ENCODE results near the gene PDGFD.

Gene PDGFD

DNA sequence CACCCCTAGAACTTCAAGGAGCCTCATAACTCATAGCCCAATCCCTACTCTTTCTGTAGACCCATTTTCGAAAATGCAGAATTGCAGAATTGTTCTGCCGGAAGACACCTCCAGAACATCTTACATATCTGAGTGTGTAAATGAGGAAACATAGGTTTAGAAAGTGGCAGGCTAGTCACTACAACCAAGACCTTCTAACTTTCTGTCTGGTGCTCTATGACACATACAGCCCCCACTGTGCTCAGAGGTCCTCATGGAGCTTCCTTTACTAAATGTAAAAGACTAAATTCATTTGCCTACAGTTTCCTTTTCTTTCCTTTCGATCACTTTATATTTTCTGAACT, 259.7 kb downstream of the PDGFD start:
- DNase-seq, result no peak

DNA sequence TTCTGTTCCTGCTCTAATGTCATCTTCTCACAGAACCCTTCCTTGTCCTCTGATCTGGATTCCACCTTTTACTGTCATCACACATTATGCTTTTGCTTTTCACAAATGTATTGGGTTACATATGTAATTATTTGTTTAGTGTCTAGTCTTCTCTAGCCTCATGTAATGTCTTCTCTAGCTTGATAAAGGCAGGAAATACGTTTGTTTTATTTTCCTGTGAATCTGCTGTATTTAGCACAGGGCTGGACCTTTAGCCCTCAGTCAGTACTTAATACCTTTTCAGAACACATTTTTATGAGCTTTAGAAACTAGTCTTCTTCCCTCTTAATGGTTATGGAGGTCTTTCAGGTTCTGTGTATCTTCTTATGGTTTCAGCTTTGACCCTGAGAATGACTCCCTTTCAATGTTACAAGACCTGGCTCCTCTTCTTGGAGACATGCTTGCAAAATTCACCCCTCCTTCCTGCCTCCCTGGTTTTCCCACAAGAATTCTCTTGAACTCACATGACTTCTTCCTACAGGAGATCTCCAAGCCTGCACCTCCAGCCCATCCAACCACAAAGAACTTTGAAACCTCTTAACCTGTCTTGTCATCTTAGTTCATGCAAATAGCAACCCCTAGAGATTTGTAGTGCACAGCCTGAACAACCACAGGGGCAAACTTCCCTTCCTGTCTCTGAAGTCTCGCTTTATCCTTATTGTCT, 260.2 kb downstream of the PDGFD start:
- no peak for DNase-seq

DNA sequence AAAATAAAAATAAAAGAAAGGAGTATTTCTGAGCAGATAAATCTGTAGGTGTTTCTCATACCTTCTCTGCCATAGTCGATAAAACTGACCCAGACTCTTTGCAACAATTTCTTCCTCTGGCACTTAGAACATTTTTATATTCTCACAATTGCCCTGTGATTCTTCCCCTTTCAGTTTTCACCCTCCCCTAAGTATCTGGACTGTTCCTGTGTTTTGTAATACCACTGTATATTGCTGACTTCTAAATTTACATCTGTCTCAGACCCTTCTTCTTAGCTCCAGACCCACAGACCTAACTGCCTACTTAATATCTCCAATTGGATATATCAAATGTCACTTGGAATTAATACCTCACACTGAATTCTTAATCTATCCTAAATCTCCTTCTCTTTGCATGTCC, 261.0 kb downstream of the PDGFD start:
- no peak for DNase-seq

DNA sequence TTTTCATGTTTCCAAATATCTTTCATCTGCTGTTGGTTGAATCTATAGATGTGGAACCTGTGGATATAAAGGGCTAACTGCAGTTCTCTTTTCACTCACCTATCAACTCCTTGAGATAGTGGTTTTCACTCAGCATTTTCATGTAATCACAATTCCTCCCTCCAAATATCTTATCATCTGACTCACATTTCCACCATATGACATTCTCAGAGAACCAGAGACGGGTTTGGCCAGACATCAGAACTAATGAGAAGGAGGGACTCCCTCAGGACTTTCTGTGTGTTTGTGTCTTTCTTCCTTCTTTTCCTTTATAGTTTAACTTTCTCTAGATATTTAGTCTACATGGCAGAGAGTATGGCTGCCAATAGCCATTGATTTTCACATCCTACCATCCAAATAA, 262.3 kb downstream of the PDGFD start:
- no peak for DNase-seq

DNA sequence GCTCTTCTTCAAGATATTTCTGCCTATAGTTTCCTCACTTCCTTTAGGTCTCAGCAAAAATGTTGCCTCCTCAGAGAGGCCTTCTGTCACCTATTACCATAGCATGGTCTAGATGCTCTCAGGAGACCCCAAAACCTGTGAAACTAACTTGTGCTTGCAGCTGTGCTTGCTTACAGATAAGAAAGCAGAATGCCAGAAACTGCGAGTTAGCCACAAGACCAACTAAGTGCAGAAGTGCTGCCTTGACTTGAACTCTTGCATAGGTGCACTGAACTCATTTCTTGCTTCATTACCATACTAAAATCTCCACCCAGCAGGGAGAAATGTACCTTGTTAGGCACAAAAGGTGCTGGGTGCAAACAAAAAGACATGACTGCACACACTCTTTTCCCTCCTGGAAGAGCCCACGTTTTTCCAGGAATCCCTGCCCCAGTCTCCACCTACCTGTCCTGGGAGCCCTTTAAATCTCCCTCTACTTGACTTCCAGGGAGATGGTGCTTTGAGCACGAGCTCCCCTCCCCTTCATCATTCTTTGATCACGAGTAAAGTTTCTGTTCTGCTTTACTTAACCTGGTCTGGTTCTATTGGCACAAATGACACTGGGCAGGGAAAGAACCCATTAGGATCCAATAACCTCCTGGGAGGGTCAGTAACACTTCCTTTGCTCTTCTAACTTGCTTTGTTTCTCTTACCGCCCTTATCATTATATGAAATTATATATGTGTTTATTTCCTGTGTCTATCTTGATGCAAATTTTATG, 265.2 kb downstream of the PDGFD start:
- DNase-seq, result no peak

DNA sequence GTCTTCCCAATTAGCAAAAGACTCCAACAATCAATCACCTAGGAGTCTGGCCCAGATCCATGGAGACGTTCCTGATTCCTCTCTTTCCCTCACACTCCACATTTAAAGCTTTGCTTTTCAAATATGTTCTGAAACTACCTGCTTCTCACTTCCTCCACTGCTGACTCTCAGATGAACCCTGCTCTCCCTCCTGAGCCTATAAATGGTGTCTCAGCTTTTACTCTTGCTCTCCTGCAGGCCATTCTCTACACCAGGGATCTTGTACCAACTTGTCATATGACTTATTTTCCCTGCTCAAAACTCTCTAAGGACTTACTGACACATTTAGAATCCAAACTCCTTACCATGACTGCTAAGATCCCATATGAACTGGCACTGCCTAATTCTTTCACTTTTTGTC, 265.9 kb downstream of the PDGFD start:
- no peak for DNase-seq

DNA sequence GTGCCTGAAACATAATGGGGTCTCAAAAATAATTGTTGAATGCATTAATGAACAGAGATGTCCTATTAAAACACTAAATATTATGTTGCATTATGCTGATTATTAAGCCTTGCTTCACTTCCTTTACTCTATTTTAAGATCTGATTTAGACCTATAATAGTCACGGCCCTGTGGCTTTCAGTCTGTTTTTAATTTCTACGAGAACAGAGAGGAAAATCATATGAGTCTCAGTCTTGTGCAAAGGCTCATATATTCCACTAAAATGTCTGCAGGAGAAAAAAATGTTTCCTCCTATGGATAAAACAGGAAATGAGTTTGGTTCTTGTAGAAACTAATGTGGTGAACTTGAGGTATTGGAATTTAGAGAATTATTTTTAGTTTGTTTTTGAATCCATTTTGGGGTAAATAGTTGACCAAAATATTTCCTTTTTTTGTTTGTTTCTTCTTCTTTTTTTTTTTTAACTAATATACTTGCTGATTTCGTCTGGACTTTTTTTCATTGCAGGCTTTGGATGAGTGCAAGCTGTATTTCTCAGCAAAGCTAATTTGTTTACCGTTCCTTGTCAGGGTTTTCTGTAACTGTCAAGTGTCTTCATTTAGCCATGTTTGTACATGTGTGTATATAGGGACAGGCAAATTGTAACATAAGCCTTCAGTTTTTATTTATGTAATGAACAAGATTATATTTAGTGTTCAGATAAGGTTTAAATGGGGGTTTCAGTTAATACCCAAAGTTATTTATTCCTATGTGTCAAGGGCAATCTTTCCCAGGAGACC, 266.6 kb downstream of the PDGFD start:
- no peak for DNase-seq

DNA sequence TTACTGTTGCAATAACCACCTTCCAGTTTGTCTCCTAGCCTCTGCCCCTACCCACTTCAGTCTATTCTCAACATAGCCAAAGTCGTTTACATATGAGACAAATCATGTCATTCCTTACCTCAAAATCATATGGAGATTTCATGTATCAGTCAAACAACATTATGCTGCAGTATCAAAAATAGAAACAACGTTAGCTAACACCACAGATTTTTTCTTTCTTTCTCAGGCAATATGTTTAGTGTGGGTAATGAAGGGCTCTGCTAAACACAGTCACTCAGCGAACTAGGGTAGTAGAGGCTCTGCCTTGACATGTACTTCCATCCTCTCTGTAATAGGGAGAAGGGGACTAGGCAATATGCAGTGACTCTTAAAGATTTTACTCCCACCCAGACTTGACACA, 268.8 kb downstream of the PDGFD start:
- DNase-seq, result no peak

DNA sequence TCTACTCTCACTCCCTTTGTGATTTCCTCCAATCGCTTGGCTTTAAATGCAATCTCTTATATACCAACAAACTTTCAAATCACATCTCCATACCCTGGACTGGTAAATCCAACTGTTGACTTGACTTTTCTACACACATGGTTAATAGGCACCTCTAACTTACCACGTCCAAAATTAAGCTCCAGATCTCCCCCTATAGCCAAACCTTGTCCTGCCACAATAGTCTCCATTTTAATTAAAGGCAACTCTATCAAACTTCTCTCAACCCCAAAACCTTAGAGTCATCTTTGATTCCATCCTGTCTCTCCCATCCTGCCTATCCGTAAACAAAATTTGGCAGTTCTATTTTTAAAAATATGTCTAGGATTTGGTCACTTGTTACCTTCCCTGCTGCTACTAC, 269.3 kb downstream of the PDGFD start:
- DNase-seq, result no peak

DNA sequence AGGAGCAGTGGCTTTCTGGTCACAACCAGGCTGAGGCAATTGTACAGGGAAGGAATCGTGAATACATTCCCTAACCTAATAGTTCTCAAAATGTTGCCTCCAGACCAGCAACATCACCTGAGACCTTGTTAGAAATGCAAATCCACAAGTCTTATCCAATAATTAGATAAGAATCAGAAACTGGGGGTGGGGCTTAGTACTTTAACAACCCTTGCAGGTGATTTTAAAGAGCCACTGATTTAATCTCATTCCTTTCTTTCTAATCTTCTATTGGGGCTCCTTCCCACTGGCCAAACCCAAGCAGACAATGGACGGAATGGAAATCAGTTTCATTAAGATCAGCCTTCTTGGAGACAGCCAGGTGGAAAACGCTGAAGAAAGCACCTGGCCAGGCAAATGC, 269.9 kb downstream of the PDGFD start:
- DNase-seq, result no peak

DNA sequence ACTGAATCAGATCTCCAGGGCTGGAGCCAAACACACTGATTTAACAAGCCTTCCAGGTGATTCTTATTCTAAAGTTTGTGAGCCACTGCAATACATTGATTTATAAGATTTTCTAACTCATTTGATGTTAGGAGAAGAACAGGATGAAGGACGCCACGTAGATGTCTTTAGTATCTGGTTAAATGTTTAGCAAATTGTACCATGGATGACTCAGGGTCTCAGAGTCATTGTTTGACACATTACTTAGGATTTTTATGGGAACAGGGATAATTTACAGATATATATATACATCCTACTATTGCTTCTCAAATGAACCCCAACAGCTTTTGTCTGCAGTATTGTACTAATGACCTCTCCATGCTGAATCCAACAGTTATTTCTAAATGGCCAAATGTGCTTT, 270.6 kb downstream of the PDGFD start:
- DNase-seq, result no peak

DNA sequence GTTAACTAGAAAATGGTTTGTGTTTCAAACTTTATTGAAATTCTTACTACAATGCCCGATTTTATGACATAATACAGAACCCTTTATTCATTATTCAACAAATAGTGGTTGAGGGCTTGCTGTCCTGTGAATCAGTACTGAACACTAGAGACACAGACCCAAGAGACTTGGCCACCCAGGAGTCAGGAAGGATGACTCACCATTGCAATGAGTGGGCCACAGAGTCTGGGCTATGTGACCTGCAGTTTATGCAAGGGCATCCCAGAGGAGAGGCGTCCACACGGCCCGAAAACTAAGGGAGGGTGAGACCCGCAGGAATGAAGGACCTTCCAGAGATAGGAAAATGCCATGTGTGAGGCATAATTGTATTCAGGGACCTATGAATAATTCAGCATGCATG, 271.3 kb downstream of the PDGFD start:
- no peak for DNase-seq

DNA sequence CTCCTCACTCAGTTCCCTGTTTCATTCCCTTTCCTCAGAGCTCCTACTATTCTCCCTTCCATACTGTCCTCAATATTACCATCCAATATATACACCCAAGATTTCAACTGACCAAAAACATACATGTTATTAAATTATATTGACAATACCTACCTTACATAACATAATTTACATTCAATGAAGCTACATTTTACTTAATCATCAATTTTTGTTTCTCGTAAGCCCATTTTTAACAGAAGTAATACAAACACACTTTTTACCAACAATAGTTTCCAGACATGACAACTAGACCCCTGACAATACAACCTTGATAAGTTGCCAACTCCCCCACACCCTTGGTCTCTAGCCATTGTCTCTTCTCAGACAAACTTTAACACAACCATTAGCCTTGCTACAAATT, 273.3 kb downstream of the PDGFD start:
- no peak for DNase-seq

DNA sequence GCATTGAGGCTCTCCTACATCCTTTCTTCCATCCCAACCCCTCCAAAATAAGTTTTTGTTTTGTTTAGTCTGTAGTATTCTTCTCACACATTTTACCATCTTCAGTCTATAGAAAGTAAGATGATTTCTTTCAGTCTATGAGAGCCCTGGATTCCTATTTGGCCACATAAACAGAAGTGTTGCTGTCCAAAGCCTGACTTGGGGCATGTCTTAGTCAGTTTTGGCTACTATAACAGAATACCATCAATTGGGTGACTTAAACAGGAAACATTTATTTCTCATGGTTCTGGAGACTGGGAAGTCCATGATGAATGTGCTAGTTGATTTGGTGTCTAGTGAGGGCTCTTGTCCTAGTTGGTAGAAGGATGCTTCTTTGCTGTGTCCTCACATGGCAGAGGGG, 274.3 kb downstream of the PDGFD start:
- DNase-seq, result no peak

DNA sequence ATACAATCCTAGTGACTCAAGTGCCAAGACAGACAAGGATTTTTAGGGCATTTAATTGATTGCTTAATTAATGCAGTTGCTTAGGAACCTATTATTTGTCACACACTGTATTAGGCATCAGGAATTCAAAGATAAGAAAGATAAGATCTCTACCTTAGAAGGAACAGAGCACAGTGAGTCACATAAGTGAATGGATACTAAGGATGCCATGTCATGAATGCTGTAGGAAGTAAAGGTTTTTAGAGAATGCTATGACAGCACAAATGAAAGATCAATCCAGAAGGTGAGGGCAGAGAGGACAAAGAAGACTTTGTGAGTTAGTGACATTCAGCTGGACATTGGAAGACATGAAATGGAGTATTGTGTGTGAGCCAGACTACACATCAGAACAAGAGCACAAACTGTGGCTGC, 275.4 kb downstream of the PDGFD start:
- no peak for DNase-seq

DNA sequence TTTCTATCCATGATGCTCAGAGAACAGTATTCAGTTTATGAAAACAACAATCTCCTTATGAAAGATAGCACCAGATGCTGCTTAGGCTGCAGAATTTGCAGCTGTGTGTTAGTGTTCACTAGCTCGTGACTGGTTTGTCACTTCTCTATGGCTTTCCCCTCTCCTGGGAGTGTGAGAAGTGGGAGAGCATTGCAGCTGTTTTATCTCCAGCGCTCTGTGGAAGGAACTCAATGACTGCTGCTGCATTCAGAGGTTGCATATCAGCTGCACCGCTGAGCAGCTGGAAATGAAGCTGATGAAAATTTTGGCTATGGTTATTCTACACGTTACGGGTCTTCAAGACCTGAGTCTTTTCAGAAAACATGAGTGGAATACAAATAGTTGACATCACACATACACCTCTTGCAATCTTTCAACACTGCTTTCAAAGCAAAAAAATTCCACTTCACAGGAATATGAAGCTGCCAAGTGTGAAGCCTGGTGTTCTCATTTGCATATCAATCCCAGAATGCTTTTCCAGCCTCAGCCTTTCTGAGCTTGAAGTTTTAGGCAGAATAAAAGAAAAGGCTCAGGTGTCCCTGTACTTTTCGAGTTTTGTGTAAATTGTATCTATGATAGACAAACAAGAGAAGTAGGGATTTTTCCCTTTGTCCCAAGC, 276.8 kb downstream of the PDGFD start:
- DNase-seq, result no peak

DNA sequence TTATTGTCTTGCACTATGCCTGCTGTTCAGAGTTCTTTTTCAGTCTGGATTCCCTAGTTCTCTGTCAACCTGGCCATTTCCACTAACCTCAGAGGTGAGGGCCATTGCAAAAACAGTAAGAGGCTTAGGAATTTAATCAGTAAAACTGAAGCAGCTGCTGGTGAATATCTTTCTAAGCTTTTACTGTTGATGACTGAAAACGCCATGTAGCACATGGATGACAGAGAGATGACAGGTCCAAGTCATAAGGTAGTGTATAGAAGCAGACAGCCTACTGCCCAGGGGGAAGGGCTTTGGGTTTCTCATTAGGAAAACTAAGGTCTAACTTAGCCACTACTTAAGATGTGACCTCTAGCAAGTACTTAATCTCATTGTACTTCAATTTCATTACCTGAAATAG, 280.1 kb downstream of the PDGFD start:
- DNase-seq, result no peak

DNA sequence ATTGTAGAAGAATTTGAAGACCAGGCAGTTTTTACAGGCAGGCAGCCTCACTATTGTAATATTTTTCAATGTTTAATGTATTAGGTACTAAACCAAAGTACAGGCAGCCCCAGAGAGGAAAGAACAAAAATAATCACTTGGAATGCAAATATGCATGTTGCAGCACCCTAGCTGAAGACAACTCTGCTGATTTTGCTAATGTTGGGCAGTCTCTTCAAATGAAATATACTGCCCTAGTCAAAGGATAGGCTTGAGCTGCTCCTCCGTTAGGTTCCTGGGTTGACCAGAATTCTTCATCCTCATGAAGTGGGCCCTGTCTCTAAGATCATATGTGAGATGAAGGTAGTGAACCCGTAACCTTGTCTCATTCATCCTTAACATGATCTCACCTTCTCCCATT, 280.7 kb downstream of the PDGFD start:
- no peak for DNase-seq

DNA sequence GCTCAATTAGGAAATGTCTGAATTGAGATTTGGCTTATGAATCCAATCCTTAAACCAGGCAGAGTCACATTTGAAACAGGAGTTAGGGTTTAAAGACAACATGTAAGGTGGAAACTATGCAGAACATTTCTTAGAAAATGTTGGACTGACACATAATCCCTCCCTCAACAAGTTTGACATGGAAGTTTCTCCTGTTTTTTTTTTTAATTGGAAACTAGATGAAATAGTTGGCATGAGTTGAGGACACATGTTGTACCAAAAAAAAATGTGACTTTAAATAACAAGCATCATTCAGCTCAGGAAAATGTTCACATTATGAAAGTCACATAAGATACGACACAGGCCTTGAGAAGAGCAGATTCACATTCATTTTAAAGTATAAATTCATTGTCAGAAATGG, 282.4 kb downstream of the PDGFD start:
- no peak for DNase-seq

DNA sequence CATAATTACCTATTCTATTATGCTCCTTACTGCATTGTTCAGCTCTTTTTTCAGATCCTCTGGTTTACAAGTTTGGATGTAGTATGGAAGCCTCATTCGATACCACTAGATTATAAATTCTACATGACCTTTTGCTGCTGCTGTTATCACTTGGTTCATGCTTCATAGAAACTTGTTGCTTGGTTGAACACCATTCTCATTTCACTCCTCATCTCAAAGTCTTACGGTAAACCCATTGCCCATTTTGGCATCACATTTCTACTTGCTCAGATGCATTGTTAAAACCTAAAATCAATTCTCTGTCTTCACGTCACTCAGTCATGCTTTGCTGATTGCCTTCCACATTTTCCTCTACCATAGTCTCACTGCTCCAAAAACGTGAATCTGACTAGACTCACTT, 283.0 kb downstream of the PDGFD start:
- no peak for DNase-seq

DNA sequence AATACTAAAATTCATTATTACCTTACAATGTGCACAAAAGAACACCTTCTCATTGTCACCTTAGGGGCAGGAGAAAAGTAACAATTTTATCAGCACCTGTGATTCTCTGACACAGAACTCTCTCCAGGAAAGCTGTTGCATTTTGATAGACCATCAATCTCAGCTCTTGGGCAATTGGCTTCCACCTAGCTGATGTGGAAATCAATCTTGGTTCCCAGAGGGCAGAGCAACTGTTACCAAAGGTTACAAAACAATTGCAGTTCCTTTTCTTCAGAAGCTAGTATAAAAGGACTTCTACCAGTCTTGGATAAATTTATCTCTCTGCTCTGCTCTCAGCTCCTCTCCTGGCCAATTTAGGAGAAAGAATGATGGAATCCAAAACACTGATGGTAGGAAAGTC, 285.3 kb downstream of the PDGFD start:
- no peak for DNase-seq

DNA sequence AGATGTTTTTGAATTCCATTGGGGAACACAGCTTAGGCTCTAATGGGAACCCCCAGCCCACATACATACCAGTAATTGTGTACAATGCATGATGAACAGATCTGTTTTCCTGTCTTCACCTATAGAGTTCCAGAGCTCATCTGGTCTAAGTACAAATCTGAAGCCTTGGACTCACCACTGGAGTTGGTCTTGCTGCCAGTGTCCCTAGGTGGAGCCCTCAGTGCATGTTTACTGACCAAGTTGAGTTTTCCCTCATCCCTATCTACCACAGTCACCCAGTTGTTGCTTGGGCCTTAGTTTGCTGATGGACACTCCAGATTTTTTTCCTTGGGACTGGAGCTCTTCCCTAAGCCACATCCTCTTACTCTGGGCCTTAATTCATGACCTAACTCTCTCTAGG, 286.7 kb downstream of the PDGFD start:
- DNase-seq, result no peak

DNA sequence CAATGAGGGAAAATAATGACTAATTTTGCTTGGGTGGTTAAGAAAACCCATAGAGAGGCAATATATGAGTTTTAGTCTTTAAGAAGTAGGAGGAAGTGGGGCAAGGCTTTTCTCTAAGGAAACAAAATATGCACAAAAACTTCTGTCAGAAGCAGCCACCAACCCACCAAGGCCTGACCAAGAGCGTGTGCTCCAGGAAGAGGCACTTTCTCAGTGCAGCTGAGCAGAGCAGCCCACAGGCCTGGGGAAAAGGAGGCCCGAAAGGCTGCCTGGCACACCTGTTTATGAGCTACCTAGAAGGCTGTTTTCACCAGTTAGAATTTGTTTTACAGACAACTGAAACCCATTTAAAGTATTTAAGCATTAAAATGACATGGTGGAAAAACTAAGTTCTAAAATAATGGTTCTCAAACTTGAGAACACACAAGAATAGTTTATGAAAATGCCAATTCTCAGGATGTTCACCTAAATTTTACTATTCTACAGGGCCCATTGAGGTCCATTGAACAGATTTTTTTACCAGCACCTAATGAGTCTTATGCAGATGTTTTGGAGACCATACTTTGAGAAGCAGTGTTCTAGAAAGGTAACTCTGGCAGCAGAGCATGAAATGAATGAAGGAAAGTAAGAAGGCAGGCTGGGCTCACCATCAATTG, 288.0 kb downstream of the PDGFD start:
- peak; percentile 2 for DNase-seq

All from activated CD4-positive, alpha-beta T cell treated with anti-CD3 and anti-CD28 coated beads for 48 hours (primary cell).